Aorta (tissue), 5 donors: Measurements from ENCODE around the gene SLC13A3. TPM values are rescaled to one million over a fixed set of nuclear protein-coding genes. Genes with fewer than 3 reads are reported as not detected.

Experiments used
- ATAC-seq: fragments of 200-7000 bp; cut with Tn5 transposase; one replicate; pipeline ENCODE4 v1.9.1; 2022; ENCODE audit warnings: moderate library complexity; ENCODE audit not compliant: low FRiP score
- DNase-seq, 2 donors: peaks; one replicate each; pipeline ENCODE4 v3.0.0-alpha.2; 2020
- H3K27ac ChIP-seq, 2 donors: one replicate each; pipeline ENCODE4 v1.5.1; 2013; ENCODE audit warnings: low read length in 2 of 2, mild to moderate bottlenecking in 2 of 2, moderate library complexity in 2 of 2, control low read depth in 1 of 2, inconsistent platforms in 1 of 2, low read depth in 1 of 2
- H3K27me3 ChIP-seq, 2 donors: one replicate each; pipeline ENCODE4 v1.6.1; 2013; ENCODE audit warnings: control low read depth in 1 of 2, low read length in 1 of 2, mild to moderate bottlenecking in 1 of 2, moderate library complexity in 1 of 2; ENCODE audit not compliant: insufficient read depth in 2 of 2, control insufficient read depth in 1 of 2
- H3K36me3 ChIP-seq, 2 donors: one replicate each; pipeline ENCODE4 v1.6.1; 2013; ENCODE audit warnings: control low read depth in 1 of 2, low read length in 1 of 2, mild to moderate bottlenecking in 1 of 2; ENCODE audit not compliant: insufficient read depth in 2 of 2, control insufficient read depth in 1 of 2
- H3K4me1 ChIP-seq, 2 donors: one replicate each; pipeline ENCODE4 v1.6.1; 2013; ENCODE audit warnings: low read length in 2 of 2, control low read depth in 1 of 2, mild to moderate bottlenecking in 1 of 2, moderate library complexity in 1 of 2; ENCODE audit not compliant: insufficient read depth in 2 of 2, control insufficient read depth in 1 of 2
- H3K4me3 ChIP-seq, 2 donors: one replicate each; pipeline ENCODE4 v1.5.1; 2013; ENCODE audit warnings: low read length in 2 of 2, control low read depth in 1 of 2, mild to moderate bottlenecking in 1 of 2
- H3K9me3 ChIP-seq: one replicate; pipeline ENCODE4 v1.6.1; 2013; ENCODE audit warnings: mild to moderate bottlenecking, low read length; ENCODE audit not compliant: control insufficient read depth
- WGBS, 2 donors: extraction: QIAGEN DNeasy Blood & Tissue Kit; methylation state at CpG; one replicate each; pipeline ENCODE4 v1.1.7; 2013; 5-methylcytosine and 5-hydroxymethylcytosine counted together
- intact Hi-C, 2 donors: fragments of 100-400 bp; cut with DNase I; formaldehyde crosslinking; loops; one replicate each; pipeline versions ENCODE4 v1.14.2 to v1.15.0; 2022
- polyA plus RNA-seq, 2 donors: library from polyadenylated mRNA; stranded (reverse); fragments of 200-250 nt; gene quantifications; one replicate each; pipeline ENCODE4 v1.2.3, GENCODE V29; 2013
- total RNA-seq, 2 donors: library from RNA; stranded (reverse); fragmentation: NEBNext Ultra II Directional; extraction: Animal tissue kit (Norgen Biotek cat#: 25700); gene quantifications; one replicate each; pipeline ENCODE4 v1.2.1, GENCODE V29; 2021
- donor health status: healthy with polysubstance abuse.
- donor health status: Bipolar disorder and iron deficiency.
- donor health status: DM: no; HTN: no; CAD: no.
- donor health status: DM: no; HTN: no; CAD: no.
- donor health status: DM: yes; HTN: yes; CAD: no.

Gene SLC13A3
- total and polyA plus RNA-seq, 4 donors, result 1.8 to 5.1 (median 3.7) TPM; not detected in 1

DNA sequence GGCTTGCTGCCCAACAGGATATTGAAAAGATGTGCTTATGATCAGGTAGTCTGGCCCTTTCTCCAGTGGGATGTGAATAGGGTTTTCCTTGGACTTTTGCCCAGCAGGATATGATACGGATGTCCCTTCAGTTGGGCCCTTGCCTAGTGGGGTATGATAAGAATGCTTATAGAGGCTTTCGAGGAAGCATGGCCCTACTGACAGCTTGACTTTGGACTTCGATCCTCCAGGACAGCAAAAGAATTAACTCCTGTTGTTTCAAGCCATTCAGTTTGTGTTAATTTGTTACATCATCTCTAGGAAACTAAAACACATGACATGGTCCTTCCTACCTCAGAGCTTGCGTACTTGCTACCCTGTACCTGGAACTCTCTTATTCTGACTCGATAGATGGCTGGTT lies 128.2 kb downstream of the SLC13A3 start:
- H3K27ac ChIP-seq, result no peak overlapping the region
- H3K9me3 ChIP-seq, result peaks cover 10% of the 10 kb centered on the region
- no peaks in the 10 kb centered on the region for H3K4me1 ChIP-seq
- H3K27me3 ChIP-seq, result peaks cover 0 to 2% of the 10 kb centered on the region in 2 donors
- no peaks in the 10 kb centered on the region for H3K36me3 ChIP-seq
- no peak overlapping the region for H3K4me3 ChIP-seq
- DNase-seq (no peak), ATAC-seq (no peak)
- WGBS, 2 donors, result 57 to 60% methylated on average over 5 of the region's 5 CpGs
- intact Hi-C loops, result loop anchor here (5.0 kb wide), 1 partner anchor 159 kb away; no protein-coding TSS in a partner anchor

DNA sequence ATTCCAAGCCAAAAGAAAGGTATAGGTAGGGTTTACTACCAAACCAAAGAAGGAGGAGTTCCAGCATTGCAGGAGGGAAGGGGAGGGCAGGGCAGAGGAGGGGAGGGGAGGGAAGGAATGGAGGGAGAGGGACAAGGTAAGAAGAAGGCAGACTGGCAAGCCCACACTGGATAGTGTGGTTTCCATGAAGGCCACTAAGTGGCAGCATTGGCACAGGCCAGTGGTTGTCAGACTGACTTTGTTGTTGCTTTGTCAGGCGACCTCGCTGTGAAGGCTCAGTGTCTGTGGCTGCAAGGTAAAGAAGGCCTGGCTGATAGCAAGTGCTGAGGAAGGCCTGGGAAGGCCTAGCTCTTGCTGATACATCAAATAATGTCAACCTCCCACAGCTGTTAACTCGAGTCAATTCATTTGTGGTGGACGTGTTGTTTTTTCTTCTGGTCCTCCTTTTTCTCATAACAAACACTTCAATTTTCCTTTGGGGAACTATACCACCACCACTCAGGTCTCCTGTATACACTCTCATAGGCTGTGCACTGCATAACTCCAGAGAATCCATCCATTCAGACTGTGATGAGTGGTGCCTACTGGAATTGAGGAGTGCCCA lies 130.2 kb downstream of the SLC13A3 start:
- ATAC-seq (no peak), DNase-seq (peak in 1 of 2 donors; percentile 53)
- Histone ChIP-seq H3K4me1 (no peaks in the 10 kb centered on the region), H3K27me3 (peaks cover 0 to 2% of the 10 kb centered on the region in 2 donors), H3K4me3 (no peak overlapping the region), H3K27ac (no peak overlapping the region), H3K36me3 (no peaks in the 10 kb centered on the region), H3K9me3 (peaks cover 9% of the 10 kb centered on the region)
- WGBS, 2 donors, result 19 to 20% methylated on average over 4 of the region's 4 CpGs
- intact Hi-C loops, result loop anchor here (5.0 kb wide), 1 partner anchor 161 kb away; no protein-coding TSS in a partner anchor

DNA sequence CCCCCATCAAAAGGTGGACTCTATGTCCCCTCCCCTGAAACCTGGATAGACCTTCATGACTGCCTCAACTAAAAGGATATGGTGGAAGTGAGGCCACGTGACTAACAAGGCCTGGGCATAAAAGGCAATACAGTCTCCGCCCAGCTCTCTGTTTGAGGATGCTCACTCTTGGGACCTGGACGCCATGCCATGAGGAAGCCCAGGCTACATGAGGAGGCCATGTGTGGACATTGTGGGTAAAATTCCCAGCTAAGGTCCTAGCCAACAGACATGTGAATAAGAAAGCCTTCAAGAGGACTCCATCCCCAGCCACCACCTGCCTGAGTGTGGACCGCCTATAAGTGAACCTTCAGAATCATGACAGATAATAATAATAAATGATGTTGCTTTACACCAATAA lies 130.7 kb downstream of the SLC13A3 start:
- H3K4me3 ChIP-seq, result no peak overlapping the region
- peaks cover 9% of the 10 kb centered on the region for H3K9me3 ChIP-seq
- WGBS, 2 donors, result 81 to 85% methylated on average over 4 of the region's 4 CpGs
- no peaks in the 10 kb centered on the region for H3K36me3 ChIP-seq
- intact Hi-C loops, result loop anchor here (5.0 kb wide), 1 partner anchor 162 kb away; no protein-coding TSS in a partner anchor
- no peaks in the 10 kb centered on the region for H3K4me1 ChIP-seq
- ATAC-seq (no peak), DNase-seq (no peak)
- H3K27me3 ChIP-seq, result peaks cover 0 to 2% of the 10 kb centered on the region in 2 donors
- no peak overlapping the region for H3K27ac ChIP-seq

DNA sequence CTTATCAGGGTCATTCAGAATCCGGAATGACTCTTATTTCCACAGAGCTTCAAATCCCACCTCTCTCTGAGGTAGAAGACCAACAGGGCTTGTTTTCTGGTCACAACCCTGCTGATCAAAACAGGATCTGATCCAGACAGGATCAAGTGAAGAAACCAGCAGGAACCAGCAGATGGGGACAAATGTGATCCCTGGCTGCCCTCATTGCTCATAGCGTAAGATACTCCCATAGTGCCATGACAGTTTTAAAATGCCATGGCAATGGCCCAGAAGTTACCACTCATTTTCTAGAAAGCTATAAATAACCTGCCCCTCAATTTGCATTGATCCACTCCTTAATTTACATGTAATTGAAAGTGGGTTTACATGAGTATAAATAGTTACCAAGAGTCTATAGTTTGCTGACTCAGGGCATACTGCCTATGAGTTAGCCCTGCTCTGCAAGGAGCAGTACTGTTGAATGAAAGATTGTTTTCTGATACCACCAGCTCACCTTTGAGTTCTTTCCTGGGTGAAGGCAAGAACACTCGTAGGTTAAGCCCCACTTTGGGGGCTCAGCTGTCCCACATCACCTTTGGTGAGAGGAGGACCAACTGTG lies 131.7 kb downstream of the SLC13A3 start:
- 60 to 72% methylated on average over 3 of the region's 3 CpGs for WGBS, 2 donors
- Histone ChIP-seq H3K27me3 (peaks cover 0 to 2% of the 10 kb centered on the region in 2 donors), H3K27ac (no peak overlapping the region), H3K9me3 (peaks cover 9% of the 10 kb centered on the region), H3K36me3 (no peaks in the 10 kb centered on the region), H3K4me1 (no peaks in the 10 kb centered on the region), H3K4me3 (no peak overlapping the region)
- intact Hi-C loops, result loop anchor here (5.0 kb wide), 1 partner anchor 163 kb away; no protein-coding TSS in a partner anchor
- ATAC-seq, result no peak
- DNase-seq, result no peak

DNA sequence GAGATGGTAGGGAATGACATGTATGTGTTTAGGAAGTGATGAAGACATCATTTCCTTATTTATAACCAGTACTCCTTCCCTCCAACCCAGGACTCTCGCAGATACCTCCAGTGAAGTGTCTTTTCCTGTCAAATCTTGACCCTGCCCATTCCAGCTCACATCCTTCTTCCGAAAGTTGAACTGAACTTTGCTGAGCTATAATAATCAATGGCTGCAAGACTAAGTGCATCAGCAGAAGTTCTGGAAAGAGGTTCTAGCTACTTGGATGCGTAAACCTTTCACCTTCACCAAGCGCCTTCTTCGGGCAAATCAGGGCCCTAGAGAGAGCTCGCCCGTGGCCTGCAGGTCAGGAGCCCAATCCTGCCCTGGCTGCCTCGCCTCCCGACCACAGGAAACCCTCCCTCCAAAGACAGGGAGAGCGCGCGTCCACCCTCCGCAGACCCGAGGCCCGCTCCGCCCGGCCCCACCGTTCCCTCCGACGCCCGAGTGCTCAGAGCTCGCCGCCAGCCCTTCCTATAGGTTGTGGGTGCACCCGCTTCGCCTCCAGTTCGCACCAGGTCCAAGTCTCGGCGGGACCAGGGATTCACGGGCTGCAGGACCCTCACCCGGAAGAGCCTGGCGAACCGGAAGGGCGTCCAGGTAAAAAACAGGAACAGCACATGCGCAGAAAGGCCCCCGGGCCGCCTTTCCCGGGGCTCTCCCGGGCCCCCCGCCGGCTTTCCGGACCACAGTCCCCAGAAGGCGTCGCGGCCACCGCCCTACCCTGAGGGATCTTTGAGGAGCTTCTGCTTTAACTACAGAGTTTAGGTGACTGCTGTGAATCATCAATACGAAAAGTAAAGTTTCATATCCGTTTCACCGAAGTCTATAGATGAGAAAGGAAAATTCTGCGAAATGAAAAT lies 138.1 kb downstream of the SLC13A3 start, which contains the start of gene ZNF334:
TSS of gene ZNF334 (minus strand) at position 617 of the 902 bp plus-strand sequence. CDS start 1,457 bp downstream, outside the sequence.
- 3 to 4% methylated on average over 46 to 49 of the region's 49 CpGs for WGBS, 2 donors
- peak; percentile 63 to 86 for DNase-seq
- Histone ChIP-seq H3K4me1 (no peaks in the 10 kb centered on the region), H3K27me3 (no peaks in the 10 kb centered on the region), H3K27ac (no peak within 1 kb of the TSS), H3K4me3 (peak within 1 kb of the TSS; percentile 31 to 36), H3K9me3 (peaks cover 1% of the 10 kb centered on the region), H3K36me3 (no peaks in the 10 kb centered on the region)
- intact Hi-C loops, result no loop called here
- ATAC-seq, result no peak

DNA sequence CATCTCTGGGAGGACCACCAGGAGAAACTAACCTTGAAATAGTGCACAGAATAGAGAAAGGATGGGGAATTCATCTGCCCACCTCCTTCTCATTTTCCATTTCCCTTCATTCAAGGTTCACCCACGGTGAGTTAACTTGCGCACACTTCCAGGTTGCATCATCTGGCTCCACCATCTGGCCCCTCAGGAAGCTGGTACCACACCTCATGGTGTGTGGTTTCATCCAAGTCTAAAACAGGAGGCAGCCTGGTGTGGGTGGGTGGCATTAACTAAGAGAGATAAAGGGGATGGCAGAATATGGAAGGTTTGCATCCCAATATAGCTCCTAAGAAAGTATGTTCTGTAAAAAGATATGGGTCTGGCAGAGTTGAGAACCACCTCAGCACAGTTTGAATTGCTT lies 141.7 kb downstream of the SLC13A3 start:
- Histone ChIP-seq H3K27me3 (no peaks in the 10 kb centered on the region), H3K36me3 (no peaks in the 10 kb centered on the region), H3K9me3 (no peaks in the 10 kb centered on the region), H3K27ac (no peak overlapping the region), H3K4me3 (no peak overlapping the region), H3K4me1 (no peaks in the 10 kb centered on the region)
- intact Hi-C loops, result no loop called here
- 88 to 90% methylated on average over 2 of the region's 2 CpGs for WGBS, 2 donors
- DNase-seq (no peak), ATAC-seq (no peak)

Other genes with a start within 250 kb of the SLC13A3 start
- gene ELMO2, start 244.8 kb downstream of the SLC13A3 start, total RNA-seq, result 10 to 100 TPM; 47.5 to 51.6 TPM
- 10 to 100 TPM; 19.3 to 24.2 TPM for gene ELMO2, start 244.8 kb downstream of the SLC13A3 start, polyA plus RNA-seq
- 1 to 10 TPM; 1.6 to 3.9 TPM for gene ZNF334, start 137.9 kb downstream of the SLC13A3 start, total RNA-seq
- under 1 TPM; 0.38 to 0.92 TPM for gene ZNF334, start 137.9 kb downstream of the SLC13A3 start, polyA plus RNA-seq
- not detected for gene OCSTAMP, start 100.8 kb downstream of the SLC13A3 start, total RNA-seq
- not detected for gene OCSTAMP, start 100.8 kb downstream of the SLC13A3 start, polyA plus RNA-seq
- 10 to 100 TPM in 1 of 2 donors, 1 to 10 TPM in 1; 9.4 to 10.4 TPM for gene TP53RK, start 38.0 kb upstream of the SLC13A3 start, total RNA-seq
- gene TP53RK, start 38.0 kb upstream of the SLC13A3 start, polyA plus RNA-seq, result 1 to 10 TPM; 9.3 to 9.4 TPM
- 10 to 100 TPM; 13.9 to 25.6 TPM for gene SLC2A10, start 58.2 kb upstream of the SLC13A3 start, total RNA-seq
- gene SLC2A10, start 58.2 kb upstream of the SLC13A3 start, polyA plus RNA-seq, result 1 to 10 TPM; 3.5 to 9.7 TPM
- gene EYA2, start 243.4 kb upstream of the SLC13A3 start, total RNA-seq, result 10 to 100 TPM; 10.7 to 10.9 TPM
- gene EYA2, start 243.4 kb upstream of the SLC13A3 start, polyA plus RNA-seq, result 1 to 10 TPM; 1.2 to 2.8 TPM